ENCODE data around the gene GCSAM. TPM values are rescaled to one million over a fixed set of nuclear protein-coding genes. Genes with fewer than 3 reads are reported as not detected.
"Not testable (repeated sequence)": the region's sequence is repeated elsewhere in the genome, so short reads cannot be mapped to it uniquely, and the experiment has no call there.

GCSAM gene
- total RNA-seq, 1 donor from 2014 or later, result not detected

GRCh38 chr3:112078125-112079083 lies 54.6 kb downstream of the GCSAM start:
- DNase-seq (ENCODE audit: extremely low spot score, unreplicated experiment), result no peak
- H3K27ac Mint-ChIP-seq (ENCODE audit: unreplicated experiment), result no peak overlapping the region
- peaks cover 12% of the 10 kb centered on the region for H3K4me1 Mint-ChIP-seq (ENCODE audit: unreplicated experiment)
- no peak overlapping the region for H3K4me3 Mint-ChIP-seq (ENCODE audit: unreplicated experiment)
- no peak for TF ChIP-seq CTCF (IDR thresholded peaks at IDR 0.05)
- H3K36me3 Mint-ChIP-seq (ENCODE audit: unreplicated experiment), result no peaks in the 10 kb centered on the region
- no peaks in the 10 kb centered on the region for H3K9me3 Mint-ChIP-seq (ENCODE audit: unreplicated experiment)
- H3K27me3 Mint-ChIP-seq (ENCODE audit: unreplicated experiment), result peaks cover 3% of the 10 kb centered on the region

GRCh38 chr3:112074616-112075497 lies 58.2 kb downstream of the GCSAM start:
- Mint-ChIP-seq H3K9me3 (ENCODE audit: unreplicated experiment) (peaks cover 5% of the 10 kb centered on the region), H3K27me3 (ENCODE audit: unreplicated experiment) (peaks cover 5% of the 10 kb centered on the region), H3K4me1 (ENCODE audit: unreplicated experiment) (peaks cover 12% of the 10 kb centered on the region), H3K4me3 (ENCODE audit: unreplicated experiment) (no peak overlapping the region), H3K36me3 (ENCODE audit: unreplicated experiment) (no peaks in the 10 kb centered on the region), H3K27ac (ENCODE audit: unreplicated experiment) (no peak overlapping the region)
- no peak for TF ChIP-seq CTCF (IDR thresholded peaks at IDR 0.05)
- DNase-seq (ENCODE audit: extremely low spot score, unreplicated experiment), result no peak

GRCh38 chr3:112074006-112074405 lies 59.0 kb downstream of the GCSAM start:
- no peak for TF ChIP-seq CTCF (IDR thresholded peaks at IDR 0.05)
- no peaks in the 10 kb centered on the region for H3K36me3 Mint-ChIP-seq (ENCODE audit: unreplicated experiment)
- peaks cover 12% of the 10 kb centered on the region for H3K4me1 Mint-ChIP-seq (ENCODE audit: unreplicated experiment)
- no peak for DNase-seq (ENCODE audit: extremely low spot score, unreplicated experiment)
- no peak overlapping the region for H3K4me3 Mint-ChIP-seq (ENCODE audit: unreplicated experiment)
- no peak overlapping the region for H3K27ac Mint-ChIP-seq (ENCODE audit: unreplicated experiment)
- peaks cover 5% of the 10 kb centered on the region for H3K9me3 Mint-ChIP-seq (ENCODE audit: unreplicated experiment)
- H3K27me3 Mint-ChIP-seq (ENCODE audit: unreplicated experiment), result peaks cover 13% of the 10 kb centered on the region

- not testable (repeated sequence) for H3K27ac Mint-ChIP-seq (ENCODE audit: unreplicated experiment); H3K36me3 Mint-ChIP-seq (ENCODE audit: unreplicated experiment); DNase-seq (ENCODE audit: extremely low spot score, unreplicated experiment); H3K4me3 Mint-ChIP-seq (ENCODE audit: unreplicated experiment)
- Mint-ChIP-seq H3K4me1 (ENCODE audit: unreplicated experiment) (peaks cover 12% of the 10 kb centered on the region), H3K9me3 (ENCODE audit: unreplicated experiment) (peaks cover 11% of the 10 kb centered on the region), H3K27me3 (ENCODE audit: unreplicated experiment) (peaks cover 26% of the 10 kb centered on the region)
These were observed 60.5 kb downstream of the GCSAM start for GRCh38 chr3:112072387-112073060.

Small RNAs within 50 kb of the gene (microRNA-seq; reads per million reads assigned to microRNA genes)
- gene MIR567 (ENCODE audit: unreplicated experiment), result not detected

Other genes starting within 250 kb of the GCSAM start
- gene ABHD10, start 154.2 kb downstream of the GCSAM start, total RNA-seq, result 24.3 and 25.5 TPM in 2 replicates
- gene TAGLN3, start 134.3 kb downstream of the GCSAM start, total RNA-seq, result not detected in 2 replicates
- gene TMPRSS7, start 98.5 kb downstream of the GCSAM start, total RNA-seq, result not detected in 2 replicates
- gene C3orf52, start 46.9 kb downstream of the GCSAM start, total RNA-seq, result 1.0 and 1.4 TPM in 2 replicates
- not detected in 2 replicates for gene SLC9C1, start 161.0 kb upstream of the GCSAM start, total RNA-seq
- gene CD200, start 199.9 kb upstream of the GCSAM start, total RNA-seq, result 0.27 TPM in 1 of 2 replicates, not detected in the other